Stimulated activated CD4-positive, alpha-beta T cell treated with anti-CD3 and anti-CD28 coated beads, Interleukin-1b, Interleukin-23, amount 100 ng/mL, for 4 hours (primary cell): Measurements from ENCODE around the gene FLAD1.

Source experiments
- DNase-seq, 2 donors: peaks; one replicate each; pipeline ENCODE4 v3.0.0-alpha.2; 2020; ENCODE audit warnings: low read depth in 2 of 2

The FLAD1 gene

DNA sequence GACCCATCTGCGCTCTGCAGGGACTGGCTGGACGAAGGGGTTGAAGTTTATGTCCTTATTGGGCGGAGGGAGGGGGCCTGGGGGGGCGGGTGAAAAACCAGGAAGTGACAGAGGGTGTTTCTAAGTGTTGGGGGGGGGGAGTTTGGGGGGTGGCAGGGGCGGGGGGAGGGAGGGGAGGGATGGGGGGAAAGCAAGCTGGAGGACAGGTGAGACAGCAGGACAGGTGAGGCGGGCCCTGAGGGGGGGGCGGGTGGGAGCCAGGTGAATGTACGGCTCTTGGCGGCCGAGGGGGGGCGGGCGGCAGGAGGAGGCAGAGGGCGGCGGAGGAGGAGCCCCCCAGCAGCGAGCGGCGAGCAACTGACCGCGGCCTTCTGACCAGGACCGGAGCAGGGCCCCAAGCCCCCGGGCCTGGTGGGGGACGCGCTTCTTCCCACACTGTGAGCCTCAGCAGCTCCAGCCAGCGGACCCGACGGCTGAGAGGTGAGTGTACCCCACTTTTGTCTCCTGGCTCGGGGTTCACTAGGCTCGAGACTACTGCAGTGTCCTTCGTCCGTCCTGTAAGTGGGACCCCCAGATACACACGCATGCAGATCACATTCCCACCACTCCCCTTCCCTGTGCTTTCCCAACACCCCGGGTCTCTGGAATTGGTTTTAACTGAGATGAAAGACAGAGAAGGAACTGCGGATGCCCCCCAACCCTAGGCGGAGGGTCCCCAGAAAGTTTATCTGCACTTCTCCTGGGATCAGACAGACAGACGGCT lies 19.5 kb downstream of the FLAD1 start, which contains the start of gene ZBTB7B:
Gene ZBTB7B (plus strand): TSS at position 339 of the 763 bp plus-strand sequence. CDS start 11,859 bp downstream, outside the sequence.
- DNase-seq, result no peak

DNA sequence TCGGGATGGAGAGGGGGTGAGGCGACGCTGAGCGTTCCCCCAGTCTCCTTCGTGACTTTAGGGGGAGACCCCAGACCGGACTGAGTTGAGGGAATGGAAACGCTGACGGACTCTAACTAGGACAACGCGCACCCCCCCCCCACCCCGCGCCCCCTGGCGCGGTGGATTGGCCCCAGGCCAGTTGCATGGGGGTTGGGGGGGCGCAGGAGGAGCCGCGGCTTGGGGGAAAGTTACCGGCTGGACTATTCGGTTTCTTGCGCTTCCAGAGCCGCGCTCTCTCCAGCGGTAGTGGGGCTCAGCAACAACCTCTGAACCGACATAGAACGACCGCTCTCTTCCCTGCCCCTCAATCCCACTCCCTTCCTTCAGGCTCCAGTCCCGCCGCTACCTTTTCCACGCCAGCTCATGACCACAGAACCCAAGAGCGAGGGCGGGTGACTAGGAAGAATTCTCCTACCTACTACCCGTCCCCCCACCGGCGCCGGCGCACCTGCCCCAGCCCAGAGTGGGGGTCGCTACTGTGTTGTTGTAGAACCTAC lies 20.2 kb downstream of the FLAD1 start:
- DNase-seq, result no peak

DNA sequence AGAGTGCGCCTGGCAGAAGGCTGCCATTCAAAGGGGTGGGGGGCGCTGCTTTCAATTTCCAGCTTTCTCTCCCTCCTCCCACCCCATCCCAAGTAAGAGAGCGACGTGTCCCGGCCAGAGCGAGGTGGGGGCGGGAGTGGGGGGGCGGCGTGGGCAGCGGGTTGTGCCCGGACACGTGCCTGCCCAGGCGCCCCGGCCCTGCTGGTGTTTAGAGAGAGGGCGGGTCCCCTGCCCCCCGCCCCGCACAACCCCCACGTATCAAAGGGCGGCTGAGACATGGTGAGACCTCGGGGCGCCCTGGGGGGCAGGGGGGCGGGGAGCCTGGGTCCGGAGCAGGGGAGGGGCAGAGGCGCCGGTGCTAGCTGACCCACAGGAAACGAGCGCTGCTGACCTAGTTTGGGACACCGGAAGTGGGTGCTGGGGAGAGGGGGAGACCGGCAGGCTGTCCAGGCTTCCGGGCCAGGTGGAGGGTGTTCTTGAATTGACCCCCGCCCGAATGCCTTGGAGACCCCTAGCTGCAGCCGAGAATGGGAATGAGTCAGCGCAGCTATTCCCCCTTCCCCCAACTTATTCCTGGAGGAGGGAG lies 20.7 kb downstream of the FLAD1 start:
- DNase-seq, result no peak

DNA sequence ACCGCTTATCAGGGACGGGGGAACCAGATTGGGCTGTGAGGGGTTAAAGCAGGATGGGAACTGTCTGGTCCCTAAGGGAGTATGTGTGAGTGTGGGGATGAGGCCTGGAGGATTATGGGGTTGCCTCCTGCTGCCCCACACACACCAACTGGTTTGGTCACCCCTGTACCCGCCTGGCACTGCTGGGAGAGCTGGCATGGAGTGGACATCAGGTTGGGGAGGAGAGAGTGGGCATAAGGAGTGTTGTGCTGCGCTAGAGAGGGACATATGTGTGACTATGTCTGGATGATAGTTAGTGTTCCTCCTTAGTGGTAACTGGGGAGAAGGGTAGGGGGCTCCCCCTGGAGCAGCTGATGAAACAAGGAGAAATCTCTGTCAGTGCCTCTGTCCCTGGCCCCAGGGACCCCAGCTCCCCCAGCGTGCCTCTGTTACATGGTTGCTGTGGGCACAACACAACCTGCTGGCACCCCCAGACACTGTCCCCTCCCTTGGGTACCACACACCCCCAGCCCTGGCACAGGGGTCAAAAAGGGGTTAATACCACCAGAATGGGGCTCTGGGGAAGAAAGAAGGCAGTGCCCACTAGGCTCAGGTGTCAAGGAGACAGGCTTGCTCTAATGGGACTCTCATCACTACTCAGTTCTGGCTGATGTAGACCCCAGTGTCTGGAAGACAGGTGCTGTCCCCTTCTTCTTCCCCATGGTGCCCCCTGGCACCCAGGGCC lies 21.4 kb downstream of the FLAD1 start:
- no peak for DNase-seq

DNA sequence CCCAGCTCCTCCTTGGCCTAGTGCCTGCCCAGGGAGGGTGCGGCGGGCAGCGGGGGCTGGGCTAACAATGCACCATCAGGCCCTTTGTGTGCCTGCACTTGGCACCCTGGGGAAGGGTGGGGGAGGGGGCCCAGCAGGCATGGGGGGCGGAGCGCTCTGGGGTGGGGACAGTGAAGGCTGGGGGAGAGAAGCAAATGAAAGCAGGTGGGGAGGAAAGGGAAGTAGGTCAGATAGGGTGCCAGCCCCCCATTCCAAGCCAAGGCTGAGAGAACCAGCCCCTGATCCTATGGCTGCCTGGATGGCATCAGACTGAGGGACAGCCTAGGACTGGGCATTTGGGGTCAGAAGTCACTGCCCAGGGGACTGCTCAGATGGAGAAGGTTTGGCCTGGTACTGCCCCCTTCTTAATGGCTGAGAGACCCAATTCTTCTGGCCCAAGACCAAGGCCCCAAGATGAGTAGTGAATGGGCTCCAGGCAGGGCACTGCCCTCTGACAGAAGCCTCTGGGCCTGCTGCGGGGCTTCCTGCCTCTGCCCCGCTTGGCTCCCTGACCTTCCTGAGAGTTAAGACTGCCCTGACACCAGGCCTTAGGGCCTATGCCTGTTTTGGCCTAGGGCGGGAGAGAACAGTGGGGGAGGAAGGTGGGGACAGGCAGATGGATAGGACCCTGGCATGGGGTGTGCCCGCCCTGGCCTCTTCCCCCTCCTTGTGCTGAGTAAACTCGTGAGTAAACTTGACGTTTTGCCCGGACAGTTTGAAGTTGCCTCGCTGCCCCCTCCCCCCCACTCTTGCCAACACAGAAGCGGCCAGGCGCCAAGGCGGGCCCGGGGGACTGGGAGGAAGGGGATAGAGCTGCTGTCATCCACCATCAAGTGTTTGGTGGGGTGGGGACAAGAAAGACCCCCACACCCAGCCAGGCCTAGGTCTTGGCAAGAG lies 22.2 kb downstream of the FLAD1 start:
- no peak for DNase-seq

DNA sequence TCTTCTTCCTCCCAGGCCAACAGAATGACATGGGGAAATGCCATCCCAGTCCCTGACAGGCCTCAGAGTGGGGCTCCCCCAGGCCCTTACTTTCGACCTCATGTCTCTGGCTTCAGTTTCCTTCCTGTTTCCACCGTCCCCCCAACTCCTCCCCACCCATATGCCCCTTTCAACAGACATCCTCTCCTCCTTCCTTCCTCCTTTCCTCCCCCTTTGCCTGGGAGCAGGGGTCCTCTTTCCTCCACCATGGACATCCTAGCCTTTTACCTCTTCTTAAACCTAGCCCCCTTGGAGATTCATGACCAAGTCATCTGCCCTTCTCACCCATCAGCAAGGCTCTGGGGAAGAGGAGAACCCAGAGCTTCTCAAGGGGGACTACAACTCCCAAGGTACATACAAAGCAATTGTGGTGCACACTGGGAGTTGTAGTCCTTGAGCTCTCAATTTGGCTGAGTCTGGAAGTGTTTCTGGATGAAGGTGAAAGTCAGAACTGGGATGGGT lies 23.5 kb downstream of the FLAD1 start:
- no peak for DNase-seq

DNA sequence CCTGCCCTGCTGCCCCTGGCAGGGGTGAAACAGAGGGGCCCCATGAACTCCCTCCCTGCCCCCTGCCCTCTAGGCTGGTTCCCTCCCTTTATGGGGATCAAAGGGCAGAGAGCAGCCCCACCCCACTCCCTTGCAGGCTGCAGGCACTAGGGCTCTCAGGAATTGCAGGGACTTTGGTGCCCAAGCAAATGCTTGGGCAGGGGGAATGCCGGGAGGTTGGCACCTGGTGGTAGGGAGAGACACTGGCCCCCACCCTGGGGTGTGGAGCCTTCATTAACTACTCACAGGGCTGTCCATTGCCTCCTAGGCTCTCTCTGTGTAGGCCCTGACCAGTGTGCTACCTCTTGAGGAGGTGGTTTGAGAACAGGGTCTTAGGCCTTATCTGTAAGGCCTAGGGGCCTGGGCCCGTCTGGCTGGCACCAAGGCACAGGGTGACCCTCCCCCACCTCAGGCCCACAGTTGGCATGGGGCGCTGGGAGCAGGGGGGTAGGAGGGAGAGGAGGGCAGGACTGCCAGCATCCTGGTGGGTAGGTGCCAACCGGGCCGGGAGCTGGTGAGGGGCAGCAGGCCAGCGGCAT lies 24.2 kb downstream of the FLAD1 start:
- DNase-seq, result no peak

DNA sequence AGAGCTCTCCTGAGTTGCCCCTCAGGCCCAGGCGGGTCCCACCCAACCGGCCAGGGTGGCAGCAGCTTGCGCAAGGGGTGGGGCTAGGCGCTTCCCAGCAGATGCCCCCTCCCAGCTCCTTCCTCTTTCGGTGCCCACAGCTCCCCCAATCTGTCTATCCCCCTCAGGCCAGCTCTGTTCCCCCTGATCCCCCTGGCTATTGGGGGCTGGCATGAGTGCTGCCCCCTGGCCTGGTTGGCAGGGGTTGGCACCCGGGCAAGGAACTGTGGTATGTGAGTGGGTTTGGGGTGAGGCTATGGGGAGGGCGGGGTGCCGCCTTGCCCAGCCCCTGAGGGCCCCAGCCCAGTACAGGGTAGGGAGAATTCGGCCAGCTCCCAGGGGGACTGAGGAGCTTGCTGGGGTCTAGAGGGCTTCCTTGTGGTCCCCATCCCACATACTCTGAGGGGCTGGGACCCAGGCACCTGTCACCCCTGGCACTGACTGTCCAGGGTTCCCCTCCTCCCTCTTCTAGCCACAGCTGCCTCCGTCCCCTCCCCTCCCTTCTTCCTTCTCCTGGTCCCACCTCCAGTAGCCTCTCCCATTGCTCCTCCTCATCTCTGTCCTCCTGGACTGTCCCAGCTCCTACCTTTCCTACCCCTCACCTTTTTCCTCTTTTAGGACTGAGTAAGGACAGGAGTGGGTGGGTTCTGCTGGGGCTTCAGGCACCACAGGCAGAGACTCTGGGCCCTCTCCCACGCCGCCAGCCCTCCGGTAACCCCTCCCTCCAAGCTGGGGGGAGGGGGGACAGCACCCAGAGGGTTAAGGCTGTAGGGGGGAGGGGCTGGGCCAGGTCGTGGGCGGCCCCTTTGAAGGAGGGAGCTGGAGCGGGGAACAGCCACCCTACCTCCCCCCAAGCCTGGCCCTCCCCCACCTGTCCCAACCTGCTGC lies 25.1 kb downstream of the FLAD1 start:
- DNase-seq, result peak; percentile 60 to 72

DNA sequence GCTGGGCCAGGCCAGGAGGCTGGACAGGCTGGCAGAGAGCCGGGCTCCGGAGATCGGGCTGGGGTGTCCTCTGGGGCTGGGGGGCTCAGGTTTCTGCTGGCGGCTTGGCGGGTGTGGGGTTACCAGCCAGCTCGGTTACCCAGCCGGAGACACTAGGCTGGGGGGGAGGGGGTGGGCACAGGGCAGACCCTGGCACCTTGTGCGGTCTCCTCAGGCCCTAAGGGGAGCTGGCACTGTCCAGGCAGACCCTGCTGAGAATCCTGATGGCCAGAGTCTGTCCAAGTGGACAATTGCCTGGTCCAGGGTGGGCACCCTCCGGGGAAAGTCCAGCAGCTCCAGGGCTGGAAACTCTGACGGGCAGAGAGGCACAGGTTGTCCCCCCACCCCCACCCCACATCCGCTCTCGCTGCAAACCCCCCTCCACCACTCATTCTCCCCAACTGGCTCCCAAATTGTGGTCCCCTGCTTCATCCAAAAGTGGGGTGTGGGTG lies 26.1 kb downstream of the FLAD1 start:
- no peak for DNase-seq

DNA sequence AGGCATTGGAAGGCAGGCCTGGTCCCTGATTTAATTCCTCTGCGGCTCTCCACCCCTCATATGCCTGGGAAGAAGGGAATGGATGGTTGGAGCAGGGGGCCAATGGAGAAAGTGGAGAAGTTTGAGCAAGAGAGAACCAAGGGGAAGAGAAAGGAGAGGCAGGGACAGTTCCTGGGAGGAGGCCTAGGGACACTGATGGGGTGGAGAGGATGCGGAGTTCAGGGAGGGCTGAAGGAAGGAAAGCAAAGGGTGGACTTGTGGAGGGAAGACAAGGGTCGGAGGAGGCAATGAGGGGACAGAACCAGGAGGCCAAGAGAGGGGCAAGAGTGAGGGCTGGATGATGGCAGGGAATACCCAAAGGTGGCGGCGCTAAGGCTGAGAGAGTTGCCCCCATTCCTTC lies 26.6 kb downstream of the FLAD1 start:
- no peak for DNase-seq

DNA sequence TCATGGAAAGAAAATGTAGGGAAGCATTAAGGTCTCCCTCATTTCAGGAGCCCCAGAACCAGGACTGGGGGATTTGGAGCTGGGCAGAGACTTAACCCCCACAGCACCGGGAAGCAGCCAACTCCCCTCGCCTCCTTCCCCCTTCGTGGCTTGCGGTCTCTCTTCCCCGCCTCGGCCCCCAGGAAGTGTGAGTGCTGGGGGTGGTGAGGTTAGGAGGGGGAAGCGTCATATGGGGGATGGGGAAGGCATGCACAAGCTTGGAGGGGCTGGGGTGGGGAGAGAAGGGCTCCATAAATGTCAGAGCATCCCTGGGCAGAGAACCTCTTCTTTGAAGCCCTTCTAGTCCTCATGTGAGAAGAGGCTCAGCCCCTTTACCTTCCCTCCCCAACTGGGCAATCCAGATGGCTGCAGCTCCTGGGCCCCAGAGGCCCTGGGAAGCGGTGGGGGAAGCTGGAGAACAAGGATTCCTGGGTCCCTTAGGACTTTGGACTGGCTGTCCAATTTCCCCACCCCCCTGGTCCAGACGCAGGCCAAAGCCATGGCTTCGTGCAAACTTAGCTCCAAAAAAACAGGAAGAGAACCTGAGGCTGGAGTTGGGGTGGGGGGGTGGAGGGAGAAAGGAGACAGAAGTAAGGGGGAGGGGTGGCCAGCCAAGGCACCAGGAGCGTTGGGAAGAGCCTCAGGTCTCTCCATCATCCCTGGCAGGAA lies 27.2 kb downstream of the FLAD1 start:
- no peak for DNase-seq

DNA sequence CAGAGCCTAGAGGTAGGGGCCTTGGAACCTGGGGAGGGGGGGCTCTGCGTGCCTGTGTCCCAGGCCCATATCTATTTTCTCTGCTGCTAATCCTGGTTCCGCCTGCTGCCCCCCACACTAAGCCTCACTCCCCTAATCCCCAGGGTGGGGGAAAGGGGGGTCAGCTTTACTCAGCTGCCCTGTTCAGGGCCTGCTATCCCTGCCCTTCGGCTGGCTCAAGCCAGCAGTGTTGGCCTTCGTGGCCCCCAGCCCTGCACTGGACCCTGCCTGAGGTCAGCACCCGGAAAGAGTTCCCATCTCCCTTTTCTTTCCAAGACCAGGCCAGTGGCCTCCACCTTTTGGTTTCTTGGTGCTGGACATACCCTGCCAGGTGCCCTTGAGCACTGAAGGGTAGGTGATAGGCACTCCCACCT lies 27.9 kb downstream of the FLAD1 start:
- DNase-seq, result no peak

DNA sequence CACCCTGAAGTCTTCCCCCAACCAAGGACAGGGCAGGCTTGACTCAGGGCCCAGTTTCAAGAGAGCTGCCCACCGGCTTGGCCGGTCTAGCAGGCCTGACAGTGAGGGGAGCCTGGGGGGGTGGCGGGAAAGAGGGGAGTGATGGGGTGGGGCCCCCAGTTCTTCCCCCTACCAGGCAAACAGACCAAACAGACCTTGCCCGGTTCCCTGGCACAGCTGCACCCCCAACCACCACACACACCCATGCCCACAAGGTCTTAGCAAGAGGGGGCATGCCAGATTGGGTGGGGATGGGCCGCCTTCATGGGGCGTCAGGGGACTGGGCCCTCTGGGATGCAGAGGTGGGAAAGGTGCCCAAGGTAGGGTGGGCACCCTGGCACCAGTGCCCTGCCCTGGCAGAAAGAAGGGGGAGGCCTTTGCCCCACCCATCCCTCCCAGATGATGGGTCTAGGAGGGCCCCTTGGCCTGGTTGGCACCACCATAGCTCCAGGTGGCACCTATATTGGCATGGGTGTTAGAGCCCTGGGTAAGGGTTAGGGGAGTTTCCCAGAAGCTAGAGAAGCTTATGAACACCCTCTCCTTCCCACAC lies 28.4 kb downstream of the FLAD1 start:
- DNase-seq, result no peak

DNA sequence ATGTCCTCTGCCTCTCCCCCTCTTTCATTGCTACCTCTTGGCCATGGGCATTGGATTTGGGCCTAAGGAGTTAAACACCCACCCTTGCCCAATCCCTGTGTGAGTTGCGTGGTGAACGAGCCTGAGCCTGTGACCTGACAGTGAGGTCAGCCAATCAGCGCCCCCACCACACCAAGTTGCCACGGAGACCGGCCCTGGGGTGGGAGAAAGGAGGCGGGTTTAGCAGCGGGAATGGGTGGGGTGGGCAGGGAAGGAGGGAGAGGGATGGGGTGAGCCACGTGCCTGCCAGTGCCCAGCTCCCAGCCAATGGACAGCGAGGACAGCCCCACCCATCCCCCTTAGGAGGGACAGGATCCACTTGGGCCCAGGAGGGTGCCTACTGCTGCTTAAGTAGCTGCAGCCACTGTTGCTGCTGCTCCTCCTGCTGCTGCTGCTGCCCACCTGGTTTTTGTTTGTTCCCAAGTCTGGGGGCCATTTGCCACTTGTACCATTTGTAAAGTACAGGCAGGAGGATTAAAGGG lies 28.9 kb downstream of the FLAD1 start:
- DNase-seq, result no peak

DNA sequence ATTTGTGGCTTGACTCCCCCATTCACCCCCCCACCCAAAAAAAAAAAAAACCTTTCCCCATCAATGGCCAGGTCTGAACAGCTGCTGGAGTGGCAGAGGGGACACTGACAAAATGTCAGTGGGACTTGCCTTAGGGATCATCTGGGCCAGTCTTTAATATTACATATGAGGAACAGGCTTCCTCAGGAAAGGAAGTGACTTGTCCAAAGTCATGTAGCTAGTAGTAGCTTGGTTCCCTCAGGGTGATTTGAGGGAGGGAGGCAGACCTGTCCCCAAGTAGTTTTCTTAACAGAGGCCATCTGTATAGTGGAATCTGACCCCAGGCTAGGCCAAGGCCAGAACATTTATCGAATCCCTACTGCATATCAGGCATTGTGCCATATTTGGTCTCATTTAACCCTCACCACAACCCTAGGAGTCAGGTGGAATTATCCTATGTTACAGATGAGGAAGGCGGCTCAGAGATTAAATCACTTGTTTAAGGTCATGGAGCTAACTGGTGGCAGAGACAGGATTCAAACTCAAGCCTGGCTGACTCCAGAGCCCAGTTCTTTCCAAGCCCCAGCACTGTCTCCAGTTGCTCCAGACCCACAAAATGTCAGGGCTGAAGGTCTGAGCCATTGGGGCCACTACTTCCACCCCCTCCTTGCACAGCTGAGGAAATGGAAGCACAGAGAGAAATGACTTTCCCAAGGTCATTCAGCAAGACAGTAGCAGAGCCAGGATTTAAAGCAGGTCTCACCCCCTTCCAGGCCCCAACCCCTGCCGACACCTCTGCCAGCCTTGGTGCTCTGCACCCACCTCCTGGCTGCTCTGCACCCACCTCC lies 29.8 kb downstream of the FLAD1 start:
- no peak for DNase-seq

DNA sequence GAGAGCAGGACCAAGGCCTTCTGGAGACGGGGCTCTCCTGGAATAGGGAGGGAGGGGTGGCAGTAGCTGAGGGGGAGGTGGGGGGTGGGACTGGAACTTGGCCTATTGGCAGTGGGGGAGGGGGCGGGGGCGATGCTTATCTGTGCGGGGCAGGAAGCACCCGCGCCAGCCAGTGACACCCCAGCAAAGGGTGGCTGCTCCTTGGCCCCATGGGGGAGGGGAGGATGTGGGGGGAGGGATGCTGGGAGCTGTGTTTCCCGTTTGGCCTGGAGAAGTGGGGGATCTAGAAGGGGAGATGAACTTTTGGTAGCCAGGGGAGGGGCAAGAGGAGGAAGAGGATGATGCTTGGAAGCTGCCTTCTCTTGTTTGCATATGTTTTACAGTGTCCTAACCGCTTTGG lies 30.5 kb downstream of the FLAD1 start:
- no peak for DNase-seq

DNA sequence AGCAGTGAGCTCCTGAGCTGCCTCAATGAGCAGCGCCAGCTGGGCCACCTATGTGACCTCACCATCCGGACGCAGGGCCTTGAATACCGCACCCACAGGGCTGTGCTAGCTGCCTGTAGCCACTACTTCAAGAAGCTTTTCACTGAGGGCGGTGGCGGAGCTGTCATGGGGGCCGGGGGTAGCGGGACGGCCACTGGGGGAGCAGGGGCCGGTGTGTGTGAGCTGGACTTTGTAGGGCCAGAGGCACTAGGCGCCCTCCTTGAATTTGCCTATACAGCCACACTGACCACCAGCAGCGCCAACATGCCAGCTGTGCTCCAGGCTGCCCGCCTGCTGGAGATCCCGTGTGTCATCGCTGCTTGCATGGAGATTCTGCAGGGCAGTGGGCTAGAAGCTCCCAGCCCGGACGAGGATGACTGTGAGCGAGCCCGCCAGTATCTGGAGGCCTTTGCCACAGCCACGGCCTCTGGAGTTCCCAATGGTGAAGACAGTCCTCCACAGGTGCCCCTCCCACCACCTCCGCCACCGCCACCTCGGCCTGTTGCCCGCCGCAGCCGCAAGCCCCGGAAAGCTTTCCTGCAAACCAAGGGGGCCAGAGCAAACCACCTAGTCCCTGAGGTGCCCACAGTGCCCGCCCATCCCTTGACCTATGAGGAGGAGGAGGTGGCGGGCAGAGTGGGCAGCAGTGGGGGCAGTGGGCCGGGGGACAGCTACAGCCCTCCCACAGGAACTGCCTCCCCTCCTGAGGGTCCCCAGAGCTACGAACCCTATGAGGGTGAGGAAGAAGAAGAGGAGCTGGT lies 31.8 kb downstream of the FLAD1 start:
- DNase-seq, result no peak
